K562 (cell line): ENCODE measurements around the gene CTNNBL1.

Experiments used
- CHD1 ChIP-seq: fragments of 200-600 bp; sonication (generic); IDR thresholded peaks from one replicate; pipeline ENCODE4 v1.6.1; 2012; ENCODE audit warnings: mild to moderate bottlenecking, moderate library complexity, low read length, inconsistent platforms
- CTCF ChIP-seq, 3 experiments: IDR thresholded peaks in 2 of 3; conservative IDR thresholded peaks in 1 of 3; 2 replicates each; pipeline ENCODE4 v1.5.1; 2011 to 2012; ENCODE audit warnings: low read length in 3 of 3, mild to moderate bottlenecking in 3 of 3, control low read depth in 2 of 3, improper control_type of control experiment in 1 of 3, inconsistent platforms in 1 of 3, low read depth in 1 of 3, mixed read lengths in 1 of 3, moderate library complexity in 1 of 3; ENCODE audit not compliant: insufficient read depth in 2 of 3
- LEF1 ChIP-seq: fragments of 450-650 bp; IDR thresholded peaks from 2 replicates; pipeline ENCODE4 v1.6.1; 2016; ENCODE audit warnings: mild to moderate bottlenecking
- MBD2 ChIP-seq: sonication (generic); IDR thresholded peaks from 2 replicates; pipeline ENCODE4 v1.6.1; 2016; ENCODE audit warnings: low read depth, borderline replicate concordance
- MEF2A ChIP-seq: IDR thresholded peaks from 2 replicates; pipeline ENCODE4 v1.6.1; 2011; ENCODE audit warnings: low read depth, mild to moderate bottlenecking, low read length, moderate library complexity; ENCODE audit not compliant: control insufficient read depth
- NFXL1 ChIP-seq: fragments of 450-650 bp; formaldehyde crosslinking; IDR thresholded peaks from 2 replicates; pipeline ENCODE4 v1.4.0; 2021; ENCODE audit warnings: mild to moderate bottlenecking
- ZBTB33 ChIP-seq: sonication (generic); formaldehyde crosslinking; IDR thresholded peaks from 2 replicates; pipeline ENCODE4 v1.8.1; 2023; ENCODE audit warnings: mild to moderate bottlenecking, missing genetic modification reagents
- ZNF224 ChIP-seq: sonication (generic); formaldehyde crosslinking; IDR thresholded peaks from 2 replicates; pipeline ENCODE4 v1.8.0; 2022; ENCODE audit warnings: mild to moderate bottlenecking, missing genetic modification reagents
- ZNF24 ChIP-seq: fragments of 450-650 bp; IDR thresholded peaks from 2 replicates; pipeline ENCODE4 v1.6.1; 2016
- ZNF274 ChIP-seq: IDR thresholded peaks from 2 replicates; pipeline ENCODE4 v1.6.1; 2011; ENCODE audit warnings: low read depth, mild to moderate bottlenecking, low read length, moderate library complexity, borderline replicate concordance
- ZNF655 ChIP-seq: fragments of 250-450 bp; sonication (Bioruptor Pico); IDR thresholded peaks from 2 replicates; pipeline ENCODE4 v1.5.0; 2021
- TF ChIP-seq, protein P1 (sequence below): sonication (generic); formaldehyde crosslinking; IDR thresholded peaks from 2 replicates; pipeline ENCODE4 v1.8.1; 2023; ENCODE audit warnings: mild to moderate bottlenecking, missing genetic modification reagents
- TF ChIP-seq, protein P2 (sequence below): sonication (generic); formaldehyde crosslinking; IDR thresholded peaks from 2 replicates; pipeline ENCODE4 v1.8.1; 2023; ENCODE audit warnings: mild to moderate bottlenecking, missing genetic modification reagents

DNA sequence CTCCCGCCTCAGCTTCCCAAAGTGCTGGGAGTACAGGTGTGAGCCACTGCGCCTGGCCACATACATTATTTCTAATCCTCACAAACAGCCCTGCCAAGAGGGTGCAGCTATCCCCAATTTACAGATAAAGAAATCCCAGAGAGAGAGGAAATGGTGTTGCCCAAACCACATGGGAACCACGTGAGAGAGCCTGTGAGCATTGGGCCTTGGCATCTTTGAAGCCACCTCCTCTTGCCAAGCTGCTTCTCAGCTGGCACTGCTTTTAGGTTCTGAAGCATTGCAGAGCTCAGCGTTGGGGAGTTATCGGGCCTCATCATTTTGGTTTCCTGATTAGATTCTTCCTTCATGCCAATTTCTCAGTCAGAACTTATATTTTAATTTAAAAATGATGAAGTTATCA is 80.3 kb downstream of the CTNNBL1 start:
- TF ChIP-seq ZNF274 (no peak), ZNF655 (CRISPR knock-in tag) (no peak), ZBTB33 (CRISPR knock-in tag) (no peak), MBD2 (no peak), LEF1 (no peak), CTCF (IDR thresholded peaks at IDR 0.05 in 2 of 3, conservative IDR thresholded peaks at IDR 0.05 in 1 of 3; ENCODE audit: insufficient read depth in 2 of 3, low read depth in 1 of 3, low read length in 3 of 3) (no peak), CHD1 (no peak), NFXL1 (no peak), ZNF224 (CRISPR knock-in tag) (no peak), ZNF24 (no peak), MEF2A (no peak)
- TF ChIP-seq, protein P1, sequence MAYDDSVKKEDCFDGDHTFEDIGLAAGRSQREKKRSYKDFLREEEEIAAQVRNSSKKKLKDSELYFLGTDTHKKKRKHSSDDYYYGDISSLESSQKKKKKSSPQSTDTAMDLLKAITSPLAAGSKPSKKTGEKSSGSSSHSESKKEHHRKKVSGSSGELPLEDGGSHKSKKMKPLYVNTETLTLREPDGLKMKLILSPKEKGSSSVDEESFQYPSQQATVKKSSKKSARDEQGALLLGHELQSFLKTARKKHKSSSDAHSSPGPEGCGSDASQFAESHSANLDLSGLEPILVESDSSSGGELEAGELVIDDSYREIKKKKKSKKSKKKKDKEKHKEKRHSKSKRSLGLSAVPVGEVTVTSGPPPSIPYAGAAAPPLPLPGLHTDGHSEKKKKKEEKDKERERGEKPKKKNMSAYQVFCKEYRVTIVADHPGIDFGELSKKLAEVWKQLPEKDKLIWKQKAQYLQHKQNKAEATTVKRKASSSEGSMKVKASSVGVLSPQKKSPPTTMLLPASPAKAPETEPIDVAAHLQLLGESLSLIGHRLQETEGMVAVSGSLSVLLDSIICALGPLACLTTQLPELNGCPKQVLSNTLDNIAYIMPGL = no peak
- TF ChIP-seq, protein P2, sequence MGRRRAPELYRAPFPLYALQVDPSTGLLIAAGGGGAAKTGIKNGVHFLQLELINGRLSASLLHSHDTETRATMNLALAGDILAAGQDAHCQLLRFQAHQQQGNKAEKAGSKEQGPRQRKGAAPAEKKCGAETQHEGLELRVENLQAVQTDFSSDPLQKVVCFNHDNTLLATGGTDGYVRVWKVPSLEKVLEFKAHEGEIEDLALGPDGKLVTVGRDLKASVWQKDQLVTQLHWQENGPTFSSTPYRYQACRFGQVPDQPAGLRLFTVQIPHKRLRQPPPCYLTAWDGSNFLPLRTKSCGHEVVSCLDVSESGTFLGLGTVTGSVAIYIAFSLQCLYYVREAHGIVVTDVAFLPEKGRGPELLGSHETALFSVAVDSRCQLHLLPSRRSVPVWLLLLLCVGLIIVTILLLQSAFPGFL (CRISPR knock-in tag) = no peak
